Ovary (tissue), 3 donors: ENCODE measurements around the gene ABHD12.

Experiments used
- CTCF ChIP-seq, 3 donors: fragments of 450-650 bp in 2 of 3; fragments of 200-600 bp in 1 of 3; IDR thresholded peaks; one replicate each; pipeline versions ENCODE4 v1.5.1 to v1.8.0; 2016 to 2022; ENCODE audit warnings: antibody characterized with exemption in 3 of 3, mild to moderate bottlenecking in 1 of 3
- EP300 ChIP-seq: sonication (generic); formaldehyde crosslinking; IDR thresholded peaks from one replicate; pipeline ENCODE4 v1.6.1; 2017; ENCODE audit warnings: antibody characterized with exemption
- POLR2A ChIP-seq: fragments of 450-650 bp; IDR thresholded peaks from one replicate; pipeline ENCODE4 v1.6.1; 2017; ENCODE audit warnings: antibody characterized with exemption, mild to moderate bottlenecking, moderate library complexity
- donor health status: DM: no; HTN: no; CAD: no.

- TF ChIP-seq CTCF (IDR thresholded peaks at IDR 0.05) (no peak), POLR2A (no peak), EP300 (no peak)
These were observed 131.8 kb downstream of the ABHD12 start for GRCh38 chr20:25258828-25259227.
